Stimulated activated CD8-positive, alpha-beta memory T cell treated with anti-CD3 and anti-CD28 coated beads, Interleukin-15, amount 100 ng/mL, for 1 hour (primary cell): ENCODE results near the gene JMJD4.
"Not testable (repeated sequence)": the region's sequence is repeated elsewhere in the genome, so short reads cannot be mapped to it uniquely, and the experiment has no call there.

Source experiments
- DNase-seq: peaks from one replicate; pipeline ENCODE4 v3.0.0-alpha.2; 2020; ENCODE audit warnings: low read depth

The JMJD4 gene

GRCh38 chr1:227731696-227732585, 3.2 kb downstream of the JMJD4 start:
- DNase-seq: no peak

- no peak for DNase-seq
These were observed 3.8 kb downstream of the JMJD4 start for GRCh38 chr1:227731241-227731677.

GRCh38 chr1:227730630-227731151, 4.4 kb downstream of the JMJD4 start:
- no peak for DNase-seq

GRCh38 chr1:227729881-227730629, 5.0 kb downstream of the JMJD4 start:
- no peak for DNase-seq

GRCh38 chr1:227729144-227729880, 5.8 kb downstream of the JMJD4 start:
- DNase-seq: no peak

- DNase-seq: no peak
These were observed 6.3 kb downstream of the JMJD4 start for GRCh38 chr1:227728892-227729143.

- DNase-seq: peak; percentile 40
These were observed 6.8 kb downstream of the JMJD4 start for GRCh38 chr1:227728059-227728891.

GRCh38 chr1:227726924-227727599, 8.0 kb downstream of the JMJD4 start:
- DNase-seq: no peak

- DNase-seq: no peak
These were observed 8.8 kb downstream of the JMJD4 start for GRCh38 chr1:227726318-227726717.

- DNase-seq: no peak
These were observed 10.1 kb downstream of the JMJD4 start for GRCh38 chr1:227725046-227725445.

- no peak for DNase-seq
These were observed 11.6 kb downstream of the JMJD4 start for GRCh38 chr1:227723474-227723873.

GRCh38 chr1:227718932-227719331, 16.2 kb downstream of the JMJD4 start:
- no peak for DNase-seq

GRCh38 chr1:227712648-227713047, 22.5 kb downstream of the JMJD4 start:
- no peak for DNase-seq

GRCh38 chr1:227710474-227710873, 24.6 kb downstream of the JMJD4 start:
- not testable (repeated sequence) for DNase-seq

- no peak for DNase-seq
These were observed 25.7 kb downstream of the JMJD4 start for GRCh38 chr1:227709451-227709850.

- DNase-seq: no peak
These were observed 27.3 kb downstream of the JMJD4 start for GRCh38 chr1:227707846-227708245.

- not testable (repeated sequence) for DNase-seq
These were observed 33.5 kb downstream of the JMJD4 start for GRCh38 chr1:227701631-227702030.

GRCh38 chr1:227697321-227697864, 37.7 kb downstream of the JMJD4 start:
- no peak for DNase-seq

- no peak for DNase-seq
These were observed 49.3 kb downstream of the JMJD4 start for GRCh38 chr1:227685807-227686206.
